HG02798 (cell line): Measurements from ENCODE around the gene PNKP.

Experiments
- ATAC-seq: cut with Tn5 transposase; IDR thresholded peaks from one replicate; pipeline ENCODE4 v1.9.1; 2021; ENCODE audit warnings: mild to moderate bottlenecking; ENCODE audit not compliant: unreplicated experiment, poor library complexity

The PNKP gene

GRCh38 chr19:49849433-49850220, 17.7 kb downstream of the PNKP start:
- no peak for ATAC-seq

GRCh38 chr19:49848938-49849337, 18.4 kb downstream of the PNKP start:
- ATAC-seq: no peak

- ATAC-seq: no peak
These were observed 19.4 kb downstream of the PNKP start for GRCh38 chr19:49847731-49848696.

GRCh38 chr19:49846408-49846807, 21.0 kb downstream of the PNKP start:
- ATAC-seq: no peak

GRCh38 chr19:49845414-49845813, 22.0 kb downstream of the PNKP start:
- ATAC-seq: no peak

- ATAC-seq: no peak
These were observed 23.0 kb downstream of the PNKP start for GRCh38 chr19:49844138-49845095.

GRCh38 chr19:49843265-49843664, 24.1 kb downstream of the PNKP start:
- ATAC-seq: no peak

- ATAC-seq: no peak
These were observed 26.6 kb downstream of the PNKP start for GRCh38 chr19:49840736-49841249.

GRCh38 chr19:49840321-49840720, 27.1 kb downstream of the PNKP start:
- ATAC-seq: no peak

- no peak for ATAC-seq
These were observed 27.7 kb downstream of the PNKP start for GRCh38 chr19:49839713-49840112.

GRCh38 chr19:49838885-49839588, 28.3 kb downstream of the PNKP start:
- ATAC-seq: no peak

GRCh38 chr19:49837425-49837824, 30.0 kb downstream of the PNKP start:
- no peak for ATAC-seq

- no peak for ATAC-seq
These were observed 30.4 kb downstream of the PNKP start for GRCh38 chr19:49837009-49837310.

GRCh38 chr19:49836176-49837008, 31.0 kb downstream of the PNKP start:
- ATAC-seq: no peak

GRCh38 chr19:49835562-49835961, 31.8 kb downstream of the PNKP start:
- no peak for ATAC-seq

- ATAC-seq: no peak
These were observed 33.8 kb downstream of the PNKP start for GRCh38 chr19:49833599-49833998.

- no peak for ATAC-seq
These were observed 34.8 kb downstream of the PNKP start for GRCh38 chr19:49832556-49832955.

- no peak for ATAC-seq
These were observed 35.8 kb downstream of the PNKP start for GRCh38 chr19:49831592-49831991.

GRCh38 chr19:49830766-49831165, 36.6 kb downstream of the PNKP start:
- ATAC-seq: no peak
